ENCODE data around the gene PDPN. TPM values are rescaled to one million over a fixed set of nuclear protein-coding genes. Genes with fewer than 3 reads are reported as not detected.

The PDPN gene
- total RNA-seq, 1 experiment from 2014 or later, result not detected

GRCh38 chr1:13549521-13549920, 34.1 kb upstream of the PDPN start:
- POLR2A ChIA-PET, result no interaction called here
- H3K36me3 ChIP-seq (ENCODE audit: control insufficient read depth in 1 of 2, insufficient read depth in 2 of 2, low read length in 2 of 2), result no peaks in the 10 kb centered on the region
- peaks cover 4% of the 10 kb centered on the region for H3K27me3 ChIP-seq (ENCODE audit: insufficient read depth, low read length)
- DNase-seq (ENCODE audit: low read depth, low spot score) (no peak), ATAC-seq (no peak)
- TF ChIP-seq POLR2AphosphoS5 (IDR thresholded peaks at IDR 0.05; ENCODE audit: low read depth, low read length) (no peak), CBX3 (IDR thresholded peaks at IDR 0.05; ENCODE audit: low read depth) (no peak), REST (IDR thresholded peaks at IDR 0.05; ENCODE audit: low read depth) (no peak), CEBPB (IDR thresholded peaks at IDR 0.05; ENCODE audit: low read depth) (no peak), FOSL1 (IDR thresholded peaks at IDR 0.05; ENCODE audit: low read depth) (no peak), SP1 (IDR thresholded peaks at IDR 0.05; ENCODE audit: low read depth) (no peak), SRF (IDR thresholded peaks at IDR 0.05; ENCODE audit: low read depth) (no peak), MAX (IDR thresholded peaks at IDR 0.05) (no peak), ZFX (IDR thresholded peaks at IDR 0.05) (no peak), EGR1 (IDR thresholded peaks at IDR 0.05; ENCODE audit: low read depth) (no peak), ZNF274 (IDR thresholded peaks at IDR 0.05; ENCODE audit: low read depth, low read length) (no peak), SIN3A (IDR thresholded peaks at IDR 0.05; ENCODE audit: low read depth) (no peak), ELF1 (IDR thresholded peaks at IDR 0.05; ENCODE audit: borderline replicate concordance, low read depth) (no peak), RAD21 (IDR thresholded peaks at IDR 0.05; ENCODE audit: low read depth) (no peak)
- intact Hi-C loops (cut with micrococcal nuclease), result no loop called here
- H3K4me2 ChIP-seq (ENCODE audit: low read length), result no peak overlapping the region
- CTCF ChIA-PET, result no interaction called here
- no peaks in the 10 kb centered on the region for H3K79me2 ChIP-seq (ENCODE audit: insufficient read depth, low read length)
- RAD21 ChIA-PET (ENCODE audit: low non-redundant PET in 1 of 2, low total read pairs in 2 of 2, uncharacterized antibody in 2 of 2, unreplicated experiment in 2 of 2), result no interaction called here
- no peaks in the 10 kb centered on the region for H3K9me2 ChIP-seq (ENCODE audit: insufficient read depth)
- no TSS peak for BruUV-seq (replicated peaks)
- H4K20me1 ChIP-seq (ENCODE audit: insufficient read depth), result no peaks in the 10 kb centered on the region
- H3K4me3 ChIP-seq (replicated peaks in 1 of 2; ENCODE audit: low read depth in 1 of 2, low read length in 2 of 2), result no peak overlapping the region
- no peak overlapping the region for H3K27ac ChIP-seq (ENCODE audit: low read depth, low read length)
- no peak overlapping the region for H3K9ac ChIP-seq (ENCODE audit: low read length)
- H3K4me1 ChIP-seq (ENCODE audit: control insufficient read depth in 1 of 2, insufficient read depth in 2 of 2, low read length in 2 of 2), result no peaks in the 10 kb centered on the region
- H2AFZ ChIP-seq (ENCODE audit: low read depth, low read length, poor library complexity, severe bottlenecking), result no peak overlapping the region
- H3K9me3 ChIP-seq (ENCODE audit: control insufficient read depth in 1 of 2, insufficient read depth in 1 of 2, low read depth in 1 of 2, low read length in 2 of 2), result no peaks in the 10 kb centered on the region

Data from HCT116 (cell line).